GM12878 (cell line): ENCODE data around the gene MSTN. TPM values are rescaled to one million over a fixed set of nuclear protein-coding genes. Genes with fewer than 3 reads are reported as not detected.

ENCODE experiments used
- ATAC-seq: fragments of 200-7000 bp; cut with Tn5 transposase; 3 replicates; pipeline ENCODE4 v1.9.1; 2020; ENCODE audit warnings: mild to moderate bottlenecking, moderate library complexity
- BruUV-seq: library from RNA; stranded (reverse); fragments of 400-500 nt; replicated peaks from 2 replicates; lab custom pipeline; 2021; lab: Mats Ljungman, UMichigan
- CTCF ChIA-PET: fragments of 300-600 bp; sonication (Branson Sonifier 250); formaldehyde crosslinking; extraction: SDS; loops from one replicate; lab custom pipeline; 2021; ENCODE audit warnings: inconsistent platforms; lab: Yijun Ruan, JAX
- POLR2A ChIA-PET: fragments of 350-600 bp; formaldehyde crosslinking; extraction: SDS; loops from one replicate; lab custom pipeline; 2021; ENCODE audit warnings: inconsistent platforms; lab: Charles Lee
- RAD21 ChIA-PET: fragments of 300-600 bp; sonication (Branson Sonifier 250); formaldehyde crosslinking; loops from one replicate; lab custom pipeline; 2023; ENCODE audit warnings: antibody characterized with exemption; ENCODE audit not compliant: unreplicated experiment; lab: Charles Lee
- SMC1A ChIA-PET: fragments of 300-600 bp; sonication (Branson Sonifier 250); formaldehyde crosslinking; loops from one replicate; lab custom pipeline; 2023; ENCODE audit not compliant: unreplicated experiment, uncharacterized antibody; lab: Charles Lee
- DNase-seq: peaks from one replicate; pipeline ENCODE4 v3.0.0-alpha.2; 2011; ENCODE audit warnings: low read depth, low spot score
- FAIRE-seq: peaks from 3 replicates; lab custom pipeline; 2011; peaks lifted over from hg19 to GRCh38; lab: Jason Lieb, UNC
- H2AFZ ChIP-seq: 2 replicates; pipeline ENCODE4 v1.6.0; 2011; ENCODE audit warnings: low read depth, low read length, control low read depth; ENCODE audit not compliant: control insufficient read depth
- H3K27ac ChIP-seq: 2 replicates; pipeline ENCODE4 v1.5.1; 2011; ENCODE audit warnings: control low read depth; ENCODE audit not compliant: control insufficient read depth, insufficient read depth
- H3K27me3 ChIP-seq, 2 experiments: replicated peaks in 1 of 2; 2 replicates each; pipeline versions ENCODE4 v1.6.0 to v1.6.1; 2011; ENCODE audit warnings: low read length in 1 of 2; ENCODE audit not compliant: control insufficient read depth in 2 of 2, insufficient read depth in 2 of 2
- H3K36me3 ChIP-seq, 2 experiments: 2 replicates each; pipeline ENCODE4 v1.5.1; 2011; ENCODE audit warnings: low read length in 1 of 2; ENCODE audit not compliant: control insufficient read depth in 2 of 2, insufficient read depth in 2 of 2
- H3K4me1 ChIP-seq: 2 replicates; pipeline ENCODE4 v1.6.1; 2011; ENCODE audit warnings: mild to moderate bottlenecking, low read length, moderate library complexity, mixed read lengths; ENCODE audit not compliant: control insufficient read depth, insufficient read depth
- H3K4me2 ChIP-seq: 2 replicates; pipeline ENCODE4 v1.6.0; 2011; ENCODE audit warnings: control low read depth; ENCODE audit not compliant: control insufficient read depth, insufficient read depth
- H3K4me3 ChIP-seq: fragments of 200-600 bp; sonication (generic); 2 replicates; pipeline ENCODE4 v1.5.1; 2016
- H3K79me2 ChIP-seq: 2 replicates; pipeline ENCODE4 v1.6.0; 2011; ENCODE audit warnings: low read length; ENCODE audit not compliant: control insufficient read depth, insufficient read depth
- H3K9ac ChIP-seq: 2 replicates; pipeline ENCODE4 v1.8.0; 2011; ENCODE audit warnings: low read length, control low read depth, mixed read lengths; ENCODE audit not compliant: control insufficient read depth, insufficient read depth
- H3K9me3 ChIP-seq: replicated peaks from 3 replicates; pipeline ENCODE4 v1.5.1; 2011; ENCODE audit warnings: mild to moderate bottlenecking, low read length; ENCODE audit not compliant: control insufficient read depth, insufficient read depth
- H4K20me1 ChIP-seq: 2 replicates; pipeline ENCODE4 v1.6.0; 2011; ENCODE audit not compliant: control insufficient read depth, insufficient read depth
- ATF7 ChIP-seq: fragments of 450-650 bp; IDR thresholded peaks from 2 replicates; pipeline ENCODE4 v1.6.1; 2016; ENCODE audit warnings: low read depth, mild to moderate bottlenecking
- CREB1 ChIP-seq: IDR thresholded peaks from 2 replicates; pipeline ENCODE4 v1.6.1; 2012; ENCODE audit warnings: low read depth, mild to moderate bottlenecking, inconsistent platforms
- CTCF ChIP-seq, 3 experiments: IDR thresholded peaks in 2 of 3; conservative IDR thresholded peaks in 1 of 3; 2 replicates each; pipeline ENCODE4 v1.5.1; 2011; ENCODE audit warnings: low read depth in 3 of 3, low read length in 3 of 3, mild to moderate bottlenecking in 3 of 3, control low read depth in 2 of 3, moderate library complexity in 2 of 3, inconsistent platforms in 1 of 3, mixed read lengths in 1 of 3; ENCODE audit not compliant: control insufficient read depth in 2 of 3, insufficient read depth in 1 of 3; ENCODE audit errors: extremely low read depth in 1 of 3
- DPF2 ChIP-seq: fragments of 450-650 bp; IDR thresholded peaks from 2 replicates; pipeline ENCODE4 v1.6.1; 2017; ENCODE audit warnings: mild to moderate bottlenecking
- RAD21 ChIP-seq: IDR thresholded peaks from 2 replicates; pipeline ENCODE4 v1.6.1; 2011; ENCODE audit warnings: mild to moderate bottlenecking, low read depth, low read length, moderate library complexity; ENCODE audit not compliant: insufficient read depth
- SKIL ChIP-seq: fragments of 450-650 bp; IDR thresholded peaks from 2 replicates; pipeline ENCODE4 v1.6.1; 2017; ENCODE audit warnings: mild to moderate bottlenecking, low read depth, inconsistent platforms; ENCODE audit not compliant: poor library complexity, severe bottlenecking
- SMARCA5 ChIP-seq: fragments of 450-650 bp; IDR thresholded peaks from 2 replicates; pipeline ENCODE4 v1.6.1; 2017; ENCODE audit warnings: mild to moderate bottlenecking
- SMC3 ChIP-seq: IDR thresholded peaks from 2 replicates; pipeline ENCODE4 v1.6.1; 2011; ENCODE audit warnings: low read length, improper control_type of control experiment, borderline replicate concordance
- YY1 ChIP-seq: IDR thresholded peaks from 2 replicates; pipeline ENCODE4 v1.6.1; 2011; ENCODE audit warnings: low read depth, mild to moderate bottlenecking, low read length
- WGBS: methylation state at CpG from one replicate; pipeline ENCODE4 v1.1.6; 2016; ENCODE audit warnings: low lambda C conversion rate; ENCODE audit not compliant: insufficient replicate concordance, insufficient coverage; ENCODE audit errors: missing lambda C conversion rate; 5-methylcytosine and 5-hydroxymethylcytosine counted together
- in situ Hi-C: fragments of 300-500 bp; cut with MboI; formaldehyde crosslinking; loops from 9 replicates; pipeline ENCODE4 v1.14.3; 2018; ENCODE audit warnings: mixed read lengths
- intact Hi-C: fragments of 100-400 bp; cut with micrococcal nuclease; formaldehyde crosslinking; loops from one replicate; pipeline ENCODE4 v1.14.2; 2022; ENCODE audit not compliant: unreplicated experiment
- polyA plus RNA-seq, 11 experiments: library from polyadenylated mRNA; depleted of rRNA in 4 of 11; unstranded in 6 of 11; stranded (reverse) in 5 of 11; fragments of >200 nt; fragmentation: Nextera tagmentation in 4 of 11; fragmentation: Illumina TruSeq in 1 of 11; extraction: Ambion mirVana in 4 of 11; extraction: Trizol in 1 of 11; gene quantifications; 1 replicate in 1 of 11; 2 replicates in 10 of 11; pipeline versions ENCODE4 v1.2.1 to v1.2.3, GENCODE V29; 2011 to 2016; ENCODE audit warnings: inconsistent platforms in 2 of 11, missing spikeins in 2 of 11, low read depth in 1 of 11
- total RNA-seq, 4 experiments: library from RNA; depleted of rRNA in 3 of 4; stranded (reverse); fragments of >200 nt in 3 of 4; fragmentation: Illumina TruSeq in 1 of 4; extraction: Trizol in 1 of 4; gene quantifications; 2 replicates each; pipeline versions ENCODE4 v1.2.1 to v1.2.3, GENCODE V29; 2013 to 2021

MSTN gene
- total and polyA plus RNA-seq, 10 of the 15 experiments (the other 5 are each of a cell fraction or from before 2014, with no cell fraction given): 0.04 to 0.33 (median 0.10) TPM; not detected in 7

GRCh38 chr2:190088917-190089316 lies 26.4 kb upstream of the MSTN start:
- H3K27ac ChIP-seq: no peak overlapping the region
- H3K79me2 ChIP-seq: no peaks in the 10 kb centered on the region
- no peaks in the 10 kb centered on the region for H3K27me3 ChIP-seq
- H3K9me3 ChIP-seq: no peaks in the 10 kb centered on the region
- SMC1A ChIA-PET: interaction anchor here (0.7 to 3.8 kb wide), 46 partner anchors 9 to 961 kb away, joined by 3 to 44 read pairs (median 4); partner anchors contain the start of gene HIBCH
- H3K4me3 ChIP-seq: no peak overlapping the region
- 0 out of 2 replicates have a peak, but pooled peaks have one; percentile 29 for TF ChIP-seq YY1
- peak; percentile 90 for TF ChIP-seq SMC3
- no peak for TF ChIP-seq CREB1
- peak; percentile 60 to 82 (median 63); a peak in 5 of 6 replicates for TF ChIP-seq CTCF (IDR thresholded peaks at IDR 0.05 in 2 of 3, conservative IDR thresholded peaks at IDR 0.05 in 1 of 3; ENCODE audit: control insufficient read depth in 2 of 3, extremely low read depth in 1 of 3, insufficient read depth in 1 of 3, low read depth in 3 of 3, low read length in 3 of 3)
- peak; percentile 20; the same call in 1 of the 2 replicates for TF ChIP-seq ATF7
- peak; percentile 93 for TF ChIP-seq RAD21
- peak; percentile 65 for TF ChIP-seq SKIL
- TF ChIP-seq DPF2: no peak
- TF ChIP-seq SMARCA5: 0 out of 2 replicates have a peak, but pooled peaks have one; percentile 74
- TF ChIP-seq, all 136 proteins: peak for 7
- ChIA-PET CTCF (interaction anchor here (0.6 to 4.2 kb wide), 48 partner anchors 9 to 728 kb away, joined by 3 to 79 read pairs (median 4); partner anchors contain the start of gene HIBCH), POLR2A (interaction anchor here (0.7 to 1.3 kb wide), 2 partner anchors 91 to 174 kb away, joined by 3 to 5 read pairs; a partner anchor contains a TSS), RAD21 (interaction anchor here (0.6 to 3.4 kb wide), 16 partner anchors 9 to 282 kb away, joined by 3 to 56 read pairs (median 5); a partner anchor contains a TSS)
- 25% methylated on average over 4 of the region's 4 CpGs for WGBS
- no peaks in the 10 kb centered on the region for H3K36me3 ChIP-seq
- in situ Hi-C loops (loop anchor here (5.0 to 10.0 kb wide), 4 partner anchors 188 to 713 kb away; no protein-coding TSS in a partner anchor), intact Hi-C loops (loop anchor here (1.0 to 5.0 kb wide), 8 partner anchors 34 to 716 kb away; partner anchors contain the start of gene ASNSD1)
- H2AFZ ChIP-seq: no peak overlapping the region
- FAIRE-seq: peak; percentile 96
- H3K9ac ChIP-seq: no peak overlapping the region
- H3K4me2 ChIP-seq: no peak overlapping the region
- no peaks in the 10 kb centered on the region for H4K20me1 ChIP-seq
- H3K4me1 ChIP-seq: no peaks in the 10 kb centered on the region
- DNase-seq: peak; percentile 20
- ATAC-seq: peak; percentile 91
- BruUV-seq: no TSS peak
